Smooth muscle cell of the brain vasculature (primary cell): ENCODE data around the gene ZCCHC12.
"Not testable (repeated sequence)": the region's sequence is repeated elsewhere in the genome, so short reads cannot be mapped to it uniquely, and the experiment has no call there.

Experiments
- DNase-seq: peaks from one replicate; pipeline ENCODE4 v3.0.0-alpha.2; 2012; ENCODE audit warnings: low read depth, low spot score

The ZCCHC12 gene

GRCh38 chrX:118823263-118824172 is at the start of gene ZCCHC12:
Gene ZCCHC12, plus strand, starts transcription at chrX:118823824. Its CDS starts 1,421 bp downstream, at chrX:118825245.
- DNase-seq: peak; percentile 13

GRCh38 chrX:118779581-118779980 is 44.0 kb upstream of the ZCCHC12 start:
- no peak for DNase-seq

- no peak for DNase-seq
Observed at GRCh38 chrX:118780509-118780908, 43.1 kb upstream of the ZCCHC12 start.

- DNase-seq: no peak
Observed at GRCh38 chrX:118780911-118781310, 42.7 kb upstream of the ZCCHC12 start.

GRCh38 chrX:118795528-118796280 is 27.9 kb upstream of the ZCCHC12 start:
- DNase-seq: no peak

GRCh38 chrX:118802857-118803256 is 20.8 kb upstream of the ZCCHC12 start:
- no peak for DNase-seq

- DNase-seq: no peak
Observed at GRCh38 chrX:118807151-118808017, 16.2 kb upstream of the ZCCHC12 start.

- DNase-seq: not testable (repeated sequence)
Observed at GRCh38 chrX:118817257-118817656, 6.4 kb upstream of the ZCCHC12 start.

GRCh38 chrX:118824173-118824730 is 628 bp downstream of the ZCCHC12 start:
- DNase-seq: no peak

GRCh38 chrX:118825227-118825626 is 1.6 kb downstream of the ZCCHC12 start:
- no peak for DNase-seq

GRCh38 chrX:118839334-118839958 is 15.8 kb downstream of the ZCCHC12 start:
- no peak for DNase-seq

GRCh38 chrX:118847676-118848075 is 24.1 kb downstream of the ZCCHC12 start:
- DNase-seq: peak; percentile 15

GRCh38 chrX:118853596-118853995 is 30.0 kb downstream of the ZCCHC12 start:
- DNase-seq: no peak

GRCh38 chrX:118855681-118856310 is 32.2 kb downstream of the ZCCHC12 start:
- DNase-seq: no peak

- no peak for DNase-seq
Observed at GRCh38 chrX:118857006-118857405, 33.4 kb downstream of the ZCCHC12 start.

GRCh38 chrX:118861338-118861737 is 37.7 kb downstream of the ZCCHC12 start:
- no peak for DNase-seq

- DNase-seq: no peak
Observed at GRCh38 chrX:118862091-118862490, 38.5 kb downstream of the ZCCHC12 start.

GRCh38 chrX:118862979-118863378 is 39.4 kb downstream of the ZCCHC12 start:
- no peak for DNase-seq

- no peak for DNase-seq
Observed at GRCh38 chrX:118864063-118864635, 40.5 kb downstream of the ZCCHC12 start.

- DNase-seq: no peak
Observed at GRCh38 chrX:118865231-118865630, 41.6 kb downstream of the ZCCHC12 start.
